ENCODE measurements around the gene NXPE2.

GRCh38 chr11:114651145-114651718, 27.1 kb upstream of the NXPE2 start:
- TF ChIP-seq ZBTB20 (CRISPR knock-in tag; IDR thresholded peaks at IDR 0.05; ENCODE audit: borderline replicate concordance, low read depth) (no peak), ELF1 (CRISPR knock-in tag; IDR thresholded peaks at IDR 0.05) (no peak), POLR2AphosphoS5 (IDR thresholded peaks at IDR 0.05; ENCODE audit: low read depth, low read length) (no peak), MZF1 (CRISPR knock-in tag; IDR thresholded peaks at IDR 0.05; ENCODE audit: borderline replicate concordance) (no peak), NR1H2 (CRISPR knock-in tag; IDR thresholded peaks at IDR 0.05; ENCODE audit: borderline replicate concordance, low read depth) (no peak), TCF12 (IDR thresholded peaks at IDR 0.05) (no peak), TCF12 (CRISPR knock-in tag; IDR thresholded peaks at IDR 0.05) (no peak), FOXA3 (CRISPR knock-in tag; IDR thresholded peaks at IDR 0.05) (no peak), HNRNPH1 (optimal IDR thresholded peaks at IDR 0.05; ENCODE audit: low read depth, low read length) (no peak)
